DND-41 (cell line): ENCODE data around the gene ADCY1.

Source experiments
- CTCF ChIP-seq: IDR thresholded peaks from 2 replicates; pipeline ENCODE4 v1.5.1; 2012; ENCODE audit warnings: borderline replicate concordance, low read length, moderate library complexity, mild to moderate bottlenecking; ENCODE audit not compliant: poor library complexity, severe bottlenecking; ENCODE audit errors: extremely low read depth
- EZH2 ChIP-seq: IDR thresholded peaks from 3 replicates; pipeline ENCODE4 v1.6.1; 2012; ENCODE audit warnings: borderline replicate concordance, low read depth, mild to moderate bottlenecking, moderate library complexity, low read length, inconsistent platforms; ENCODE audit not compliant: severe bottlenecking

- TF ChIP-seq CTCF = no peak
- no peak for TF ChIP-seq EZH2
Measured at GRCh38 chr7:45647967-45648670, 74.0 kb downstream of the ADCY1 start.
